Panc1 (cell line): ENCODE results near the gene HOXD13.

Source experiments
- POLR2AphosphoS5 ChIP-seq: IDR thresholded peaks from 2 replicates; pipeline ENCODE4 v1.6.1; 2012; ENCODE audit warnings: mild to moderate bottlenecking, low read depth, low read length, moderate library complexity
- TCF7L2 ChIP-seq: IDR thresholded peaks from 2 replicates; pipeline ENCODE4 v1.6.1; 2011; ENCODE audit warnings: mild to moderate bottlenecking, low read depth, low read length, inconsistent platforms
- TF ChIP-seq, protein P1 (sequence below): fragments of 450-650 bp; IDR thresholded peaks from 2 replicates; pipeline ENCODE4 v1.5.1; 2017; ENCODE audit warnings: mild to moderate bottlenecking

- TF ChIP-seq, protein P1, sequence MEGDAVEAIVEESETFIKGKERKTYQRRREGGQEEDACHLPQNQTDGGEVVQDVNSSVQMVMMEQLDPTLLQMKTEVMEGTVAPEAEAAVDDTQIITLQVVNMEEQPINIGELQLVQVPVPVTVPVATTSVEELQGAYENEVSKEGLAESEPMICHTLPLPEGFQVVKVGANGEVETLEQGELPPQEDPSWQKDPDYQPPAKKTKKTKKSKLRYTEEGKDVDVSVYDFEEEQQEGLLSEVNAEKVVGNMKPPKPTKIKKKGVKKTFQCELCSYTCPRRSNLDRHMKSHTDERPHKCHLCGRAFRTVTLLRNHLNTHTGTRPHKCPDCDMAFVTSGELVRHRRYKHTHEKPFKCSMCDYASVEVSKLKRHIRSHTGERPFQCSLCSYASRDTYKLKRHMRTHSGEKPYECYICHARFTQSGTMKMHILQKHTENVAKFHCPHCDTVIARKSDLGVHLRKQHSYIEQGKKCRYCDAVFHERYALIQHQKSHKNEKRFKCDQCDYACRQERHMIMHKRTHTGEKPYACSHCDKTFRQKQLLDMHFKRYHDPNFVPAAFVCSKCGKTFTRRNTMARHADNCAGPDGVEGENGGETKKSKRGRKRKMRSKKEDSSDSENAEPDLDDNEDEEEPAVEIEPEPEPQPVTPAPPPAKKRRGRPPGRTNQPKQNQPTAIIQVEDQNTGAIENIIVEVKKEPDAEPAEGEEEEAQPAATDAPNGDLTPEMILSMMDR = no peak
- no peak for TF ChIP-seq POLR2AphosphoS5
- TF ChIP-seq TCF7L2 = no peak
Observed at GRCh38 chr2:176107731-176108181, 15.2 kb downstream of the HOXD13 start.
